Ectodermal cell (in vitro differentiated cells): ENCODE data around the gene TRIM47.
"Not testable (repeated sequence)": the region's sequence is repeated elsewhere in the genome, so short reads cannot be mapped to it uniquely, and the experiment has no call there.

Source experiments
- H3K27ac ChIP-seq: 2 replicates; pipeline ENCODE4 v1.7.0; 2013; ENCODE audit warnings: mild to moderate bottlenecking, low read depth, low read length; ENCODE audit not compliant: insufficient read depth, poor library complexity, severe bottlenecking
- H3K27me3 ChIP-seq: 2 replicates; pipeline ENCODE4 v1.7.0; 2013; ENCODE audit warnings: mild to moderate bottlenecking, low read length; ENCODE audit not compliant: insufficient read depth, control insufficient read depth, poor library complexity, severe bottlenecking
- H3K36me3 ChIP-seq: one replicate; pipeline ENCODE4 v1.7.0; 2013; ENCODE audit warnings: low read length; ENCODE audit not compliant: control insufficient read depth, insufficient read depth
- H3K4me1 ChIP-seq: one replicate; pipeline ENCODE4 v1.7.0; 2013; ENCODE audit warnings: low read length; ENCODE audit not compliant: control insufficient read depth, insufficient read depth
- H3K4me3 ChIP-seq: 2 replicates; pipeline ENCODE4 v1.7.0; 2013; ENCODE audit warnings: low read depth, low read length, control low read depth; ENCODE audit not compliant: insufficient read depth
- H3K9me3 ChIP-seq: 2 replicates; pipeline ENCODE4 v1.7.0; 2013; ENCODE audit warnings: mild to moderate bottlenecking, low read length, moderate library complexity; ENCODE audit not compliant: control insufficient read depth
- WGBS, 2 experiments: methylation state at CpG; one replicate each; pipeline ENCODE4 v1.1.7; 2013; ENCODE audit warnings: missing lambda C conversion rate in 2 of 2; 5-methylcytosine and 5-hydroxymethylcytosine counted together

Gene TRIM47

DNA sequence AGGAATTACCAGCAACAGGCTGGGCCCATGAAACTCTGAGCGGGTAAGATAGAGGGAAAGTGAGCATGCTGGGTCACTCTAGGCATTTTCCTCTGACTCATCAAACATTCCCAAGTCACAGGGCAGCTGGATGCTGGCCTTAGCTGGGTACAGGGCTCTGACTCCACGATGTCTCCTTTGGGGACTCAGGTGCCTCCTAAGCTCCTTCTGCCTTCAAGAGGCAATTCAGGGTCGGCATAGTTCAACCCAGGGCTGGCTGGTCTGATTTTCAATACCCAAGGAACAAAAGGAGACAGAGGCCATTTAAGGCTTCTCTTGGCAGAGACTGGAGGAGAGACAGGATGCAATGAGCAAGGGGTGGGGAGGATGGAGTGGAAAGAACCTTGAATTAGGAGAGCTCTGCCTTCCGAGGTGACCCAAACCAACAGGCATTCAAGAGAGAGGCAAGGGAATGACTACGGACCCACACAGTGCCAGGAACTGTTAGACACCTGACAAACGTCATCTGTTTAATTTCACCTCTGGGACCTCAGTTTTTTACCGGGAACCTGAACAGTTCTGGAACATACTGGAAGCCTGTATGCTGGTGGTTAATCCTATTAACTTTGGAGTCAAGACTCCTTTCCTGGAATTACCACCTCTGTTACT, 24.2 kb downstream of the TRIM47 start:
- no peaks in the 10 kb centered on the region for H3K9me3 ChIP-seq
- 50 to 51% methylated on average over 7 of the region's 7 CpGs for WGBS, 2 experiments
- peaks cover 6% of the 10 kb centered on the region for H3K4me1 ChIP-seq
- no peaks in the 10 kb centered on the region for H3K27me3 ChIP-seq
- peak overlapping the region; percentile 88 for H3K4me3 ChIP-seq
- H3K27ac ChIP-seq, result no peak overlapping the region
- peaks cover 13% of the 10 kb centered on the region for H3K36me3 ChIP-seq

DNA sequence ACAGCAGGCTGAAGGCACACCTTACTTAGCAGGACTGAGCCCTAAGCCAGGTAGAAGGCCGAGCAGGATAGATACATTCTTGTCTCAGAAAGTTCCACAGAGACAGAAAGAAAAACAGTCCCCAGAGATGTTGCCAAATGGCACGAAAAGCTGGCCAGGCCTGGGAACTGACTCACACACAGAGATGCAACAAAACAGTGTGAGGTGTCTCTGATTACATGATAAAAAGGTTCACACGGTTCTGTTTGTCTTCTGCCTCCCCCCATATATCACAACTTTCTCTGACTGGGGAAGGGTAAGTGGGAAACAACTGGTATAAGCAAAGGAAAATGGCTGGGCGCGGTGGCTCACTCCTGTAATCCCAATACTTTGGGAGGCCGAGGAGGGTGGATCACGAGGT, 24.9 kb downstream of the TRIM47 start:
- Histone ChIP-seq H3K4me1 (peaks cover 6% of the 10 kb centered on the region), H3K4me3 (no peak overlapping the region), H3K36me3 (peaks cover 13% of the 10 kb centered on the region), H3K27me3 (no peaks in the 10 kb centered on the region), H3K9me3 (no peaks in the 10 kb centered on the region), H3K27ac (no peak overlapping the region)
- 90 to 94% methylated on average over 6 to 7 of the region's 7 CpGs for WGBS, 2 experiments

DNA sequence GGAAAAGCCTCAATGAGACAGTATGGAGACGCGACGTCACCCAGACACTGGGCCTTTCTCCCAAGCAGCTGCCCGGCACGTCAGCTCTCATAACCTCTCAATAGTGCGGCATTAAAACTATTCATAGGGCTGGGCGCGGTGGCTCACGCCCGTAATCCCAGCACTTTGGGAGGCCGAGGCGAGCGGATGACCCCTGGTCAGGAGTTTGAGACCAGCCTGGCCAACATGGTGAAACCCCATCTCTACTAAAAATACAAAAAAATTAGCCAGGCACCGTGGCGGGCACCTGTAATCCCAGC, 26.7 kb downstream of the TRIM47 start:
- not testable (repeated sequence) for H3K9me3 ChIP-seq, H3K27me3 ChIP-seq, H3K4me1 ChIP-seq, H3K27ac ChIP-seq, H3K4me3 ChIP-seq
- H3K36me3 ChIP-seq, result peaks cover 19% of the 10 kb centered on the region
- 93 to 94% methylated on average over 15 of the region's 15 CpGs for WGBS, 2 experiments

DNA sequence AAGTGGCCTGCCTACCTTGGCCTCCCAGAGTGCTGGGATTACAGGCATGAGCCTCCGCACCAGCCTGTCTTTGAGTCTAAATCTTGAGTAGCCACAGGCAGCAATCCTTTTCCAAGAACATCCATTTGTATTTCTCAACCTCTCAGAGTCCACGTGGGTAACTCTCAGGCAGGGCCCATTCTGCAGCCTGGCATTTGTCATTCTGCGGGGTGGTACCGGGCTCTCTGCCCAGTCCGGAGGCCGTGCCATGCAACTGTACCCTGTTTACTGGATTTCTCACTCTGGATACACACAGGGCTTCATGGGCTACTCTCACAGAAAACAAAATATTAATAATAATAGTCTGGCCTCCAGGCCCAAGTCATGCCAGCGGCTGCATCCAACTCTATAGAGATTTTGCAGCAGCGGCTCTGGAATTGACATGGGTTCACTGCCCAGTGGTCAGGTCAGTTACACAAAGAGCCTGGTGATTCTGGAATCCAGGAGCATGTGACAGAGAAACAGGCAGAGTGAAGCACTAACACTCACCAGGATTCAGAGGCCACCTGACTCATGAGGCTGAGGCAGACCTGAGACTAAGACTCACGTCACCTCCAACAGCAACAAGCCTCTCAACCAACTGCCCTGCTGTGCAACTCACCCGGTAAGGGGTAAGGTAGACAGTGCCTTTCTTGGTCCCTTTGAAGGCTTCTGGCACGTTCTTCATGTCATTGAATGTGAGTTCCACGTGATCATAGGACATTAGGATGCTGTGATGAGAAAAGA, 27.3 kb downstream of the TRIM47 start:
- Histone ChIP-seq H3K27me3 (no peaks in the 10 kb centered on the region), H3K9me3 (no peaks in the 10 kb centered on the region), H3K4me3 (no peak overlapping the region), H3K4me1 (peaks cover 6% of the 10 kb centered on the region), H3K27ac (no peak overlapping the region), H3K36me3 (peaks cover 22% of the 10 kb centered on the region)
- 95 to 96% methylated on average over 12 of the region's 12 CpGs for WGBS, 2 experiments

DNA sequence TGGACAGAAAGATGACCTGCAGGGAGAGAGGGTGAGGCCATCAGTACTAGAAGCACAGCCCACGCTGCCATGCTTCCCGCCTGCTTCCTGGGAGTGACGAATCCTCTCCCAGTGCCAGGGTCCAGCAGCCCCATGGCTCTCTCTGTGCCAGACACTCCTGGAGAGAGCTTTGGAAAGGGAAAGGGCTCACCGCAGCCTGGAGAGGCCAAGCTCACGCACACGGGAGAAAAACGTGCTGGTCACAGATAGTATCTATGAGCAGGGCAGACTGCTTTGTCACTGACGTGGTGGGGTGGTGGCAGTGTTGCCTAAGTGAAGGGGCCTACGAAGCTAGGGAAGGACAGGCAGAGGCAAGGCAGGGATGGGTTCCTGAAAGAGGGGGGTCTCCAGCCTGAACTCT, 28.7 kb downstream of the TRIM47 start:
- Histone ChIP-seq H3K9me3 (no peaks in the 10 kb centered on the region), H3K27me3 (no peaks in the 10 kb centered on the region), H3K4me3 (no peak overlapping the region), H3K36me3 (peaks cover 22% of the 10 kb centered on the region), H3K4me1 (peaks cover 10% of the 10 kb centered on the region), H3K27ac (no peak overlapping the region)
- 95 to 96% methylated on average over 9 of the region's 9 CpGs for WGBS, 2 experiments

DNA sequence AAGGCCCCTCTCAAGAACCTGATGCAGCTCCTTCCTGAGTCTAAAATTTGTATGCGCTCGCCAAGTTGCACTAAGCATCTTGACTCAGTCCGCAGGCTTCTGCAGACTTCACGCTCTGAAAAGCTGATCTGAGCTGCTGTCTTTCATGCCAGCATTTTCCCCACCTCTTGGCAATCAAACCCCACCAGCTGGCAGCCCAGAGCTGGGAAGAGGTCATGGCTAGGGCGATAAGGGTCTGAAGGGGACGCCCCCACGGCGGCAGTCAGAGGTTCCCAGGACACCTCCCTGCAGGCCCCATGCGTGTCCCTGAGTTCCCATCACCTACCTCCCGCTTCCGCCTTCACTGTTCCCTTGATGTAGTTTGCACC, 29.1 kb downstream of the TRIM47 start:
- H3K27me3 ChIP-seq, result no peaks in the 10 kb centered on the region
- peaks cover 22% of the 10 kb centered on the region for H3K36me3 ChIP-seq
- H3K4me1 ChIP-seq, result peaks cover 7% of the 10 kb centered on the region
- 94% methylated on average over 11 of the region's 11 CpGs for WGBS, 2 experiments
- H3K27ac ChIP-seq, result no peak overlapping the region
- H3K9me3 ChIP-seq, result no peaks in the 10 kb centered on the region
- H3K4me3 ChIP-seq, result no peak overlapping the region

DNA sequence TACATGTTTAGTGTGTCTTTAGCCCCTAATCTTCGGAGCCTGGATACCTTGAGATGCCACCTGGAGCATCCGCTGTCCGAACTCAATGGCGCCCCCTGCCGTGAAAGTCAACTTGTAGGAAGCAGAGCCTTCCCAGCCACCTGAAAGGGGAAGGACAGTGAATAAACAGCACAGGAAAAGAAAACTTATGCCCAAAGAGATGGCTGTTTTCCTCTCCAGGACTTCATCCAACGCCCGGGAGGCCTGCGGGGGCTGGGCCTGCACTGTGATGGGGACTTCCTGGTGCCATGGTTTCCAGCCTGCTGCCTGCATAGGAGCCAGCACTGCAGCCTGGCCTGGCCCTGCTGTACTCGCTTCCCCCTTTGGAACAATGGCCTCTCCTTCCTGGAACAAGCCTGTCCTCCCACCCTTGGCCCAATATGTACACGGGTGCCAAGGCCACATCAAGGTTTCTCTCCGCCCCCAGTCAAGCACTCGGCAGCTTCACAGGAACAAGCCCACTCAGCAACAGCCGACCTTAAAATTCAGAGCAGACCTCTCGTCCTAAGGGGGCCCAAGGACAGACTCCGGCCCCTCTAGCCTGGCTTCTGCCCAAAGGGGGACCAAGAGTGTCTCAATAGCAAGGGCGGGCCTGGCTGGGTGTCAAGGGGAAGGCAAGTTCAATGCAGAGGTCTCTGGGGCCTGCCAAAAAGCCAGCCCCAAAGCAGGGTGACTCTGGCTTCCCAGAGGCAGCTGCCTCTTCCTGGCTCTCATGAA, 29.7 kb downstream of the TRIM47 start:
- Histone ChIP-seq H3K4me3 (no peak overlapping the region), H3K36me3 (peaks cover 22% of the 10 kb centered on the region), H3K4me1 (peaks cover 4% of the 10 kb centered on the region), H3K27me3 (no peaks in the 10 kb centered on the region), H3K9me3 (no peaks in the 10 kb centered on the region), H3K27ac (no peak overlapping the region)
- 64% methylated on average over 16 of the region's 16 CpGs for WGBS, 2 experiments

DNA sequence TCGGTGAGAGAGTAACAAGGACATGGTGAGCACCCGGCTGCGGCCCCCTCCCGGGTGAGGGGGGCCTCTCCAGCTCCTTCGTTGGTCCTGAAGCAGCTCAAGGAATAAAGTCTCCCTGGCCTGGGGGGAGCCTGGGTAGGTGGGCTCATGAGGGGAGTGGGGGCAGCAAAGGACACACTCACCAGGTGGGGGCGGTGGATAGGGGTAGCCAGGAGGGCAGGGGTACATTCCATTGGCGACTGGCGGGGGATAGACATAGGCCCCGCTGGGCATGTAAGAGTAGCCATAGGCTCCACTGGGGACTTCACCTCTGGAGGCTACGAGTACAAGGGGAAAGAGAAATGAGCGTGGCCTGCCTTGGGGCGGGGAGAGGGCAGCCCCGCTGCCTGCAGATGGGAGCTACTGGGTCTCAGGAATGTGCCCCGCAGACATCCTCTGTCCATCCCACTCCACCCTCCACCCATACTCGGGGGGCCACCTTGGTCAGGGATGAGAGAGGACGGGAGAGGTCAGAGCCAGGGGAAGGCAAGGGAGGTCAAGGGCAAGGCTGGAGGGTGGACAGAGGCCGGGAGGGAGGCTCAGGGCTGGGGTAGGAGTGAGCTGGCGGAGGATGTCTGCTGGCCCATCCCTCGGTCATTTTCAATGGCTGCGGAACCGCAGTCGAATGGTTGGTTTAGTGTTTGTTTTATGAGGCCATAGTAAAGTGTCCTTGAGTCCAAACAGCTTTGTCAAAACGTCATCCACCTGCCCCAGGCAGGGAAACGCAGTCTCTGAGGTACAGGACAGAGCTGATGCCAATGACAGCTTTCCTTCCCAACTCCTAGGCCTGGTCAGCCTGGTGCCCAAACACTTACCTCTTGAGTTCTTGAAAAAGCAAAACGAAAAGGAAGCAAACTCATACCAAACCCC, 30.5 kb downstream of the TRIM47 start:
- no peak overlapping the region for H3K4me3 ChIP-seq
- H3K4me1 ChIP-seq, result peaks cover 4% of the 10 kb centered on the region
- peaks cover 22% of the 10 kb centered on the region for H3K36me3 ChIP-seq
- no peak overlapping the region for H3K27ac ChIP-seq
- H3K27me3 ChIP-seq, result no peaks in the 10 kb centered on the region
- WGBS, 2 experiments, result 92 to 93% methylated on average over 25 of the region's 25 CpGs
- no peaks in the 10 kb centered on the region for H3K9me3 ChIP-seq

DNA sequence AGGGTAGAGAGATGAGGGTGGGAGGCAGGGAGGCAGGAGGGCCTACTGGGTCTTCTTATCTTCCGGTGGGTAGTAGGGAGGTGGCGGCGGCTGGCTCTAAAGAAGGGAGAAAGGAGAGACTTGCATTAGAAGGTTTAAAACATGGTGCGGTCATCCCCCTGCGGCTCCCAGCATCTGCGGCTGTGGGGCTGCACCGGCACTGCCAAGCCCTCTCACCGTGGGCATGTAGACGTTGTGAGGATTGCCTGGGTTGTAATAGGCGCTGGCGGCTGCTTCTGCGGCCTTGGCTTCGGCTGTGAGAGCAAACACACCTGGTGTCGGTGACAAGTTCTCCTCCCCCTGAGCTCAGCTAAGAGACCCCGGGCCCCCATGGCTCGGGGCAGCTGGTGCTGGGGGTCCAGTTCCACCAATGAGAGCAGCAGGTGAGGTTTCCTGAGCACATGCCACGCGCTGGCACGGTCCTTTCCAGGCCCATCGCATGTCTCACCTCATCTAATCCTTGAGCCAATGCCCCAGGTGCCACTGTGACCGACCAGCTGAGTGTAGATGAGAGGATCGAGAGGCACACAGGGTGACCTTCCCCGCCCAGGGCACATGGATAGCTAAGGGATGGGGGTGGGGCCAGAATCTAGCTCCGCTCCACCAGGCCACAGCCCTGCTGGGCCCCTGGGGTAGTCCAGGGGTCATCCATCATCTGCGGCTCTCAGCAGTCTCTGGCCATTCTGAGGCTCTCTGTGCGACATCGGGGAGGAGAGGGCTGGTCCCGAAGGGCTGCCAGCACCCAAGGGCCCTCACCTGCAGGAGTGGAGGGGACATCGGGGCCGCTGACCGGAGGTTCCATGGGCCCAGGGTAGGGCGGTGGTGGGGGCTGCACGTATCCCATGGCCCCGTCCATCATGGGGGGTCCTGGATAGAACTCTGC, 31.4 kb downstream of the TRIM47 start:
- Histone ChIP-seq H3K4me1 (peaks cover 4% of the 10 kb centered on the region), H3K27me3 (no peaks in the 10 kb centered on the region), H3K27ac (no peak overlapping the region), H3K9me3 (no peaks in the 10 kb centered on the region), H3K36me3 (peaks cover 22% of the 10 kb centered on the region), H3K4me3 (no peak overlapping the region)
- 95% methylated on average over 34 of the region's 34 CpGs for WGBS, 2 experiments
